HEK293 (cell line): ENCODE data around the gene S100A3.
A peak's percentile ranks its signal among the peaks of the same experiment; 100 is the strongest.

ENCODE experiments used
- CTCF ChIA-PET: fragments of 350-600 bp; formaldehyde crosslinking; extraction: SDS; loops from one replicate; lab custom pipeline; 2021; ENCODE audit warnings: antibody characterized with exemption; lab: Yijun Ruan, JAX
- POLR2A ChIA-PET: fragments of 300-600 bp; formaldehyde crosslinking; extraction: SDS; loops from one replicate; lab custom pipeline; 2020; ENCODE audit warnings: antibody characterized with exemption, inconsistent platforms; lab: Yijun Ruan, JAX
- H3K27ac ChIP-seq: fragments of 200-500 bp; sonication (Bioruptor generic); 2 replicates; pipeline ENCODE4 v1.5.1; 2014; ENCODE audit warnings: low read depth, low read length, control low read depth, inconsistent platforms; ENCODE audit errors: extremely low read depth
- H3K36me3 ChIP-seq, 2 experiments: fragments of 200-500 bp in 1 of 2; sonication (Bioruptor generic) in 1 of 2; 1 replicate in 1 of 2; 2 replicates in 1 of 2; pipeline ENCODE4 v1.5.1; 2014 to 2017; ENCODE audit warnings: inconsistent platforms in 2 of 2, low read length in 2 of 2; ENCODE audit not compliant: control insufficient read depth in 2 of 2, insufficient read depth in 1 of 2
- H3K4me1 ChIP-seq: fragments of 200-500 bp; sonication (Bioruptor generic); 2 replicates; pipeline ENCODE4 v1.5.1; 2014; ENCODE audit warnings: mild to moderate bottlenecking, low read length, inconsistent platforms; ENCODE audit not compliant: control insufficient read depth, insufficient read depth
- H3K4me3 ChIP-seq: 2 replicates; pipeline ENCODE4 v1.5.1; 2011; ENCODE audit warnings: low read depth, mild to moderate bottlenecking, control low read depth, low read length, moderate library complexity
- H3K9me3 ChIP-seq: fragments of 200-500 bp; sonication (Bioruptor generic); 2 replicates; pipeline ENCODE4 v1.5.1; 2014; ENCODE audit warnings: low read depth, low read length, inconsistent platforms; ENCODE audit not compliant: control insufficient read depth, insufficient read depth
- GLIS1 ChIP-seq: fragments of 450-650 bp; formaldehyde crosslinking; IDR thresholded peaks from 2 replicates; pipeline ENCODE4 v1.5.1; 2016; ENCODE audit warnings: missing biosample characterization, missing genetic modification characterization
- HOXA7 ChIP-seq: sonication (generic); formaldehyde crosslinking; IDR thresholded peaks from 2 replicates; pipeline ENCODE4 v1.8.1; 2022; ENCODE audit warnings: missing genetic modification reagents, borderline replicate concordance
- IKZF3 ChIP-seq: fragments of 450-650 bp; IDR thresholded peaks from 2 replicates; pipeline ENCODE4 v1.5.0; 2018; ENCODE audit warnings: missing biosample characterization, mild to moderate bottlenecking, missing genetic modification characterization, moderate library complexity
- KLF1 ChIP-seq: fragments of 450-650 bp; formaldehyde crosslinking; IDR thresholded peaks from 2 replicates; pipeline ENCODE4 v1.5.1; 2016; ENCODE audit warnings: missing biosample characterization, missing genetic modification characterization
- RBAK ChIP-seq: fragments of 450-650 bp; formaldehyde crosslinking; IDR thresholded peaks from 2 replicates; pipeline ENCODE4 v1.5.1; 2016; ENCODE audit warnings: missing biosample characterization, missing genetic modification characterization
- ZBTB44 ChIP-seq: fragments of 450-650 bp; IDR thresholded peaks from 2 replicates; pipeline ENCODE4 v1.5.1; 2018; ENCODE audit warnings: missing biosample characterization, mild to moderate bottlenecking, missing genetic modification characterization
- ZBTB48 ChIP-seq: fragments of 450-650 bp; formaldehyde crosslinking; IDR thresholded peaks from 2 replicates; pipeline ENCODE4 v1.5.1; 2016; ENCODE audit warnings: missing biosample characterization, missing genetic modification characterization
- ZBTB8A ChIP-seq: fragments of 450-650 bp; formaldehyde crosslinking; IDR thresholded peaks from 2 replicates; pipeline ENCODE4 v1.5.1; 2016; ENCODE audit warnings: missing biosample characterization, missing genetic modification characterization
- ZNF133 ChIP-seq: fragments of 450-650 bp; formaldehyde crosslinking; IDR thresholded peaks from 2 replicates; pipeline ENCODE4 v1.5.1; 2016; ENCODE audit warnings: missing biosample characterization, missing genetic modification characterization
- ZNF175 ChIP-seq: fragments of 450-650 bp; formaldehyde crosslinking; IDR thresholded peaks from 2 replicates; pipeline ENCODE4 v1.5.1; 2016; ENCODE audit warnings: missing biosample characterization, missing genetic modification characterization
- ZNF19 ChIP-seq: fragments of 450-650 bp; formaldehyde crosslinking; IDR thresholded peaks from 2 replicates; pipeline ENCODE4; 2016; ENCODE audit warnings: missing biosample characterization, missing genetic modification characterization, low read depth
- ZNF292 ChIP-seq: fragments of 450-650 bp; formaldehyde crosslinking; IDR thresholded peaks from 2 replicates; pipeline ENCODE4 v1.5.1; 2016; ENCODE audit warnings: low read depth, missing biosample characterization, missing genetic modification characterization, borderline replicate concordance
- ZNF404 ChIP-seq: fragments of 450-650 bp; formaldehyde crosslinking; IDR thresholded peaks from 2 replicates; pipeline ENCODE4 v1.5.1; 2017; ENCODE audit warnings: missing biosample characterization, missing genetic modification characterization
- ZNF473 ChIP-seq: fragments of 450-650 bp; formaldehyde crosslinking; IDR thresholded peaks from 2 replicates; pipeline ENCODE4 v1.5.1; 2017; ENCODE audit warnings: missing biosample characterization, missing genetic modification characterization
- ZNF513 ChIP-seq: fragments of 450-650 bp; IDR thresholded peaks from 2 replicates; pipeline ENCODE4 v1.5.1; 2018; ENCODE audit warnings: missing biosample characterization, missing genetic modification characterization
- ZNF654 ChIP-seq: fragments of 450-650 bp; formaldehyde crosslinking; IDR thresholded peaks from 2 replicates; pipeline ENCODE4 v1.5.1; 2016; ENCODE audit warnings: low read depth, missing biosample characterization, missing genetic modification characterization
- ZNF658 ChIP-seq: fragments of 450-650 bp; formaldehyde crosslinking; IDR thresholded peaks from 2 replicates; pipeline ENCODE4; 2016; ENCODE audit warnings: missing biosample characterization, missing genetic modification characterization
- ZNF707 ChIP-seq: fragments of 450-650 bp; formaldehyde crosslinking; IDR thresholded peaks from 2 replicates; pipeline ENCODE4 v1.5.1; 2016; ENCODE audit warnings: missing biosample characterization, missing genetic modification characterization
- ZSCAN16 ChIP-seq: fragments of 450-650 bp; formaldehyde crosslinking; IDR thresholded peaks from 2 replicates; pipeline ENCODE4 v1.5.1; 2016; ENCODE audit warnings: missing biosample characterization, missing genetic modification characterization
- ZSCAN23 ChIP-seq: fragments of 450-650 bp; formaldehyde crosslinking; IDR thresholded peaks from 2 replicates; pipeline ENCODE4 v1.5.1; 2016; ENCODE audit warnings: missing biosample characterization, missing genetic modification characterization

The S100A3 gene

GRCh38 chr1:153532769-153533599 lies 16.1 kb downstream of the S100A3 start:
- ChIA-PET CTCF (interaction anchor here (0.5 to 4.3 kb wide), 21 partner anchors 8 to 1074 kb away, joined by 3 to 55 read pairs (median 4); partner anchors contain the start of genes RAB13, S100A1, S100A13 and S100A3), POLR2A (interaction anchor here (1.1 to 2.4 kb wide), 3 partner anchors 33 to 101 kb away, joined by 5 to 7 read pairs (median 6); partner anchors contain the start of genes CHTOP, S100A13 and S100A2)
- no peaks in the 10 kb centered on the region for H3K36me3 ChIP-seq
- H3K4me3 ChIP-seq, result no peak overlapping the region
- TF ChIP-seq IKZF3 (tag by site-specific recombination) (peak; percentile 35), ZNF654 (tag by site-specific recombination) (peak; percentile 38), KLF1 (tag by site-specific recombination) (peak; percentile 18; the same call in 1 of the 2 replicates), ZNF707 (tag by site-specific recombination) (no peak), ZBTB8A (no peak), ZNF292 (no peak), ZNF658 (tag by site-specific recombination) (no peak), ZBTB44 (tag by site-specific recombination) (no peak), ZNF404 (tag by site-specific recombination) (no peak), ZSCAN16 (tag by site-specific recombination) (no peak), ZBTB48 (peak; percentile 61; the same call in 1 of the 2 replicates), ZNF175 (tag by site-specific recombination) (no peak), HOXA7 (CRISPR knock-in tag) (no peak)
- H3K27ac ChIP-seq, result no peak overlapping the region
- no peaks in the 10 kb centered on the region for H3K9me3 ChIP-seq
- H3K4me1 ChIP-seq, result no peaks in the 10 kb centered on the region

DNA sequence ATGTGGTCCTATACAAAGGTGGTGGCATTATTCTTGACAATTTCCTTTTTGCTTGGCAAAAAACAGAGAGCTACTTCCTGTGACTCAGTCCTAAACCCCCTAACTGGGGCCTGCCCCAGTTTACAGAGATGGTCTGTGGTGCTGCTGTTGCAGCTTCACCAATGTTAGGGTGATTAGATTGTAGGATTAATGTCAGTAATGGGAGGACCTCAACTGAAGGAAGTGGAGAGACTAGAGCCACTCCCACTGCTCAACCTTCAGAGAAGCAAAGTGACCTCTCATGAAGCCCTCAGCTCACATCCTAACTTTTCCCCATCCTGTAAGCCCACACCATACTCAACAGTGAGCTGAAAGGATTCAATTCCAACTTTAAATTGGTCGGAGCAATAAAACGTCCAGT lies 16.9 kb downstream of the S100A3 start:
- POLR2A ChIA-PET, result interaction anchor here (0.8 to 2.4 kb wide), 4 partner anchors 12 to 102 kb away, joined by 3 to 11 read pairs (median 6); partner anchors contain the start of genes CHTOP and S100A13
- H3K36me3 ChIP-seq, result no peaks in the 10 kb centered on the region
- TF ChIP-seq ZNF513 (tag by site-specific recombination), result no peak
- no peak for TF ChIP-seq GLIS1 (tag by site-specific recombination)
- TF ChIP-seq ZNF19, result no peak
- TF ChIP-seq ZNF473 (tag by site-specific recombination), result no peak
- no peak for TF ChIP-seq ZNF133
- no peak for TF ChIP-seq ZSCAN23 (tag by site-specific recombination)
- TF ChIP-seq RBAK (tag by site-specific recombination), result no peak
- TF ChIP-seq, all 188 proteins: peak for 0
- Histone ChIP-seq H3K27ac (no peak overlapping the region), H3K4me1 (no peaks in the 10 kb centered on the region), H3K4me3 (no peak overlapping the region), H3K9me3 (no peaks in the 10 kb centered on the region)
- CTCF ChIA-PET, result interaction anchor here (0.7 to 4.3 kb wide), 10 partner anchors 7 to 96 kb away, joined by 3 to 55 read pairs (median 10); partner anchors contain the start of genes S100A1, S100A13 and S100A4
